HepG2 (cell line): ENCODE results near the gene SLC11A1. TPM values are rescaled to one million over a fixed set of nuclear protein-coding genes. Genes with fewer than 3 reads are reported as not detected.

Experiments
- CREB3 ChIP-seq: sonication (generic); formaldehyde crosslinking; IDR thresholded peaks from 2 replicates; pipeline ENCODE4 v1.5.0; 2020; ENCODE audit warnings: missing genetic modification reagents
- EHMT2 ChIP-seq: fragments of 200-600 bp; sonication (generic); IDR thresholded peaks from 2 replicates; pipeline ENCODE4 v1.7.0; 2017; ENCODE audit warnings: antibody characterized with exemption, low read depth, low read length, borderline replicate concordance
- FOXK2 ChIP-seq: fragments of 450-650 bp; IDR thresholded peaks from 2 replicates; pipeline ENCODE4 v1.6.1; 2016
- HMGXB4 ChIP-seq, 2 experiments: sonication (generic) in 1 of 2; formaldehyde crosslinking in 1 of 2; IDR thresholded peaks; 2 replicates each; pipeline versions ENCODE4 v1.4.0 to v1.6.1; 2018 to 2020; ENCODE audit warnings: missing genetic modification reagents in 2 of 2, borderline replicate concordance in 1 of 2, low read depth in 1 of 2, mild to moderate bottlenecking in 1 of 2, missing biosample characterization in 1 of 2
- HNRNPUL1 ChIP-seq: fragments of 200-400 bp; formaldehyde crosslinking; IDR thresholded peaks from 2 replicates; pipeline ENCODE4 v1.6.1; 2017; ENCODE audit warnings: low read depth, mild to moderate bottlenecking, low read length, moderate library complexity
- KLF11 ChIP-seq: IDR thresholded peaks from 2 replicates; pipeline ENCODE4 v1.6.1; 2016; ENCODE audit warnings: missing compliant biosample characterization
- MEF2D ChIP-seq: sonication (generic); formaldehyde crosslinking; IDR thresholded peaks from 2 replicates; pipeline ENCODE4 v1.5.1; 2020; ENCODE audit warnings: mild to moderate bottlenecking, missing genetic modification reagents
- NAIF1 ChIP-seq: sonication (generic); formaldehyde crosslinking; IDR thresholded peaks from 2 replicates; pipeline ENCODE4 v1.5.0; 2020; ENCODE audit warnings: mild to moderate bottlenecking, missing genetic modification reagents, borderline replicate concordance
- NFKBIZ ChIP-seq: IDR thresholded peaks from 2 replicates; pipeline ENCODE4 v1.6.1; 2018; ENCODE audit warnings: missing genetic modification reagents, missing compliant biosample characterization
- NR2F6 ChIP-seq, 2 experiments: IDR thresholded peaks; 2 replicates each; pipeline ENCODE4 v1.6.1; 2016; ENCODE audit warnings: antibody characterized with exemption in 1 of 2, mild to moderate bottlenecking in 1 of 2
- PAXIP1 ChIP-seq: sonication (generic); formaldehyde crosslinking; conservative IDR thresholded peaks from 2 replicates; pipeline ENCODE4 v1.4.0; 2020; ENCODE audit warnings: mild to moderate bottlenecking, missing genetic modification reagents, moderate library complexity
- PHF8 ChIP-seq: sonication (generic); formaldehyde crosslinking; IDR thresholded peaks from 2 replicates; pipeline ENCODE4 v1.5.0; 2020; ENCODE audit warnings: missing genetic modification reagents
- SCMH1 ChIP-seq: sonication (generic); formaldehyde crosslinking; IDR thresholded peaks from 2 replicates; pipeline ENCODE4 v1.9.0; 2021; ENCODE audit warnings: missing genetic modification reagents, mild to moderate bottlenecking, borderline replicate concordance
- THYN1 ChIP-seq: sonication (generic); formaldehyde crosslinking; IDR thresholded peaks from 2 replicates; pipeline ENCODE4 v1.8.1; 2023; ENCODE audit warnings: low read depth, mild to moderate bottlenecking, moderate library complexity, missing genetic modification reagents, borderline replicate concordance
- TSC22D2 ChIP-seq: sonication (generic); formaldehyde crosslinking; IDR thresholded peaks from 2 replicates; pipeline ENCODE4 v1.5.1; 2020; ENCODE audit warnings: missing genetic modification reagents, mild to moderate bottlenecking, borderline replicate concordance
- ZFYVE20 ChIP-seq: sonication (generic); formaldehyde crosslinking; IDR thresholded peaks from 2 replicates; pipeline ENCODE4 v1.8.0; 2023; ENCODE audit warnings: low read depth, mild to moderate bottlenecking, moderate library complexity, missing genetic modification reagents, borderline replicate concordance
- ZNF136 ChIP-seq: sonication (generic); formaldehyde crosslinking; IDR thresholded peaks from 2 replicates; pipeline ENCODE4 v1.8.1; 2022; ENCODE audit warnings: low read depth, mild to moderate bottlenecking, moderate library complexity, missing genetic modification reagents
- ZNF253 ChIP-seq: sonication (generic); formaldehyde crosslinking; IDR thresholded peaks from 2 replicates; pipeline ENCODE4 v1.8.0; 2022; ENCODE audit warnings: mild to moderate bottlenecking, missing genetic modification reagents, borderline replicate concordance
- ZNF558 ChIP-seq: sonication (generic); formaldehyde crosslinking; IDR thresholded peaks from 2 replicates; pipeline ENCODE4 v1.9.0; 2022; ENCODE audit warnings: mild to moderate bottlenecking, missing genetic modification reagents, borderline replicate concordance
- ZNF816 ChIP-seq: sonication (generic); formaldehyde crosslinking; IDR thresholded peaks from 2 replicates; pipeline ENCODE4 v1.8.0; 2022; ENCODE audit warnings: missing genetic modification reagents, mild to moderate bottlenecking, borderline replicate concordance
- ZNF891 ChIP-seq: sonication (generic); formaldehyde crosslinking; IDR thresholded peaks from 2 replicates; pipeline ENCODE4 v1.5.0; 2020; ENCODE audit warnings: mild to moderate bottlenecking, missing genetic modification reagents
- polyA plus RNA-seq, 8 experiments: library from polyadenylated mRNA; depleted of rRNA in 3 of 8; stranded (reverse) in 7 of 8; unstranded in 1 of 8; fragments of >200 nt; fragmentation: Illumina TruSeq in 4 of 8; extraction: Trizol in 4 of 8; gene quantifications; 2 replicates each; pipeline versions ENCODE4 v1.2.1 to v1.2.3, GENCODE V29; 2011 to 2016; ENCODE audit warnings: low read depth in 4 of 8, missing spikeins in 1 of 8, mixed read lengths in 1 of 8; ENCODE audit not compliant: insufficient read depth in 1 of 8
- total RNA-seq, 5 experiments: library from RNA; depleted of rRNA; stranded (reverse); fragments of >200 nt; fragmentation: Illumina TruSeq; extraction: Trizol; gene quantifications; 2 replicates each; pipeline ENCODE4 v1.2.3, GENCODE V29; 2016; ENCODE audit warnings: low read depth in 1 of 5

The SLC11A1 gene
- total and polyA plus RNA-seq, 2 of the 13 experiments (the other 11 are each of a cell fraction or from before 2014, with no cell fraction given), result 0.33 to 2.3 TPM

- TF ChIP-seq NR2F6 (IDR thresholded peaks at IDR 0.05) (peak; percentile 93), NR2F6 (CRISPR knock-in tag; IDR thresholded peaks at IDR 0.05) (peak; percentile 91), ZNF816 (peak; percentile 93), ZNF891 (CRISPR knock-in tag) (peak; percentile 14; the same call in 1 of the 2 replicates), SCMH1 (CRISPR knock-in tag) (no peak), KLF11 (CRISPR knock-in tag) (no peak; the same call in 1 of the 2 replicates), NAIF1 (CRISPR knock-in tag) (peak; percentile 70; the same call in 1 of the 2 replicates), TSC22D2 (CRISPR knock-in tag) (peak; percentile 80; the same call in 1 of the 2 replicates), THYN1 (no peak), NFKBIZ (CRISPR knock-in tag) (no peak), MEF2D (CRISPR knock-in tag) (peak; percentile 89), CREB3 (CRISPR knock-in tag) (no peak), EHMT2 (no peak), ZNF253 (CRISPR knock-in tag) (no peak; the same call in 1 of the 2 replicates), FOXK2 (0 out of 2 replicates have a peak, but pooled peaks have one; percentile 15), HNRNPUL1 (no peak), ZNF558 (CRISPR knock-in tag) (no peak), ZFYVE20 (CRISPR knock-in tag) (0 out of 2 replicates have a peak, but pooled peaks have one; percentile 24), PHF8 (peak; percentile 47), HMGXB4 (CRISPR knock-in tag; IDR thresholded peaks at IDR 0.05; ENCODE audit: borderline replicate concordance in 1 of 2, low read depth in 1 of 2) (peak; percentile 76 to 77), ZNF136 (CRISPR knock-in tag) (peak; percentile 18; the same call in 1 of the 2 replicates), PAXIP1 (CRISPR knock-in tag) (peak; percentile 88)
Measured at GRCh38 chr2:218397820-218398436, 15.9 kb downstream of the SLC11A1 start (continued).
